Liver (tissue), 9 donors: ENCODE results near the gene HMGN3. TPM values are rescaled to one million over a fixed set of nuclear protein-coding genes. Genes with fewer than 3 reads are reported as not detected.

Source experiments
- DNase-seq: peaks from one replicate; pipeline ENCODE4 v3.0.0-alpha.2; 2017; ENCODE audit warnings: low spot score
- H3K27ac ChIP-seq, 2 donors: one replicate each; pipeline ENCODE4 v1.7.0; 2013; ENCODE audit warnings: inconsistent platforms in 2 of 2, low read length in 2 of 2, control low read depth in 1 of 2, low read depth in 1 of 2, mild to moderate bottlenecking in 1 of 2
- H3K27me3 ChIP-seq, 4 donors: one replicate each; pipeline versions ENCODE4 v1.6.1 to v1.7.0; 2013; ENCODE audit warnings: low read length in 3 of 4, inconsistent platforms in 1 of 4, mild to moderate bottlenecking in 1 of 4, moderate library complexity in 1 of 4; ENCODE audit not compliant: control insufficient read depth in 4 of 4, insufficient read depth in 4 of 4
- H3K36me3 ChIP-seq, 4 donors: one replicate each; pipeline versions ENCODE4 v1.6.1 to v1.7.0; 2013; ENCODE audit warnings: low read length in 3 of 4, mild to moderate bottlenecking in 3 of 4, low read depth in 1 of 4, moderate library complexity in 1 of 4; ENCODE audit not compliant: control insufficient read depth in 4 of 4, insufficient read depth in 3 of 4
- H3K4me1 ChIP-seq, 4 donors: one replicate each; pipeline versions ENCODE4 v1.6.1 to v1.7.0; 2013; ENCODE audit warnings: low read length in 3 of 4, mild to moderate bottlenecking in 3 of 4, moderate library complexity in 1 of 4; ENCODE audit not compliant: control insufficient read depth in 4 of 4, insufficient read depth in 4 of 4
- H3K4me3 ChIP-seq, 3 donors: one replicate each; pipeline versions ENCODE4 v1.6.1 to v1.7.0; 2013; ENCODE audit warnings: low read length in 3 of 3, control low read depth in 1 of 3, low read depth in 1 of 3, mild to moderate bottlenecking in 1 of 3
- H3K9ac ChIP-seq, 2 donors: one replicate each; pipeline ENCODE4 v1.7.0; 2013; ENCODE audit warnings: low read length in 2 of 2, mild to moderate bottlenecking in 2 of 2, moderate library complexity in 2 of 2, control low read depth in 1 of 2, low read depth in 1 of 2
- H3K9me3 ChIP-seq, 4 donors: one replicate each; pipeline versions ENCODE4 v1.6.1 to v1.7.0; 2013; ENCODE audit warnings: low read length in 3 of 4; ENCODE audit not compliant: control insufficient read depth in 4 of 4
- CTCF ChIP-seq: fragments of 150-350 bp; IDR thresholded peaks from 2 replicates; pipeline ENCODE4 v1.5.1; 2017; ENCODE audit warnings: improper control_type of control experiment, low read depth, low read length; ENCODE audit not compliant: missing input control
- EGR1 ChIP-seq, 2 donors: IDR thresholded peaks; 2 replicates each; pipeline ENCODE4 v1.6.1; 2016 to 2018; ENCODE audit warnings: antibody characterized with exemption in 2 of 2, low read depth in 2 of 2
- FOXA1 ChIP-seq: IDR thresholded peaks from 2 replicates; pipeline ENCODE4 v1.6.1; 2016; ENCODE audit warnings: antibody characterized with exemption
- GABPA ChIP-seq, 2 donors: IDR thresholded peaks in 1 of 2; conservative IDR thresholded peaks in 1 of 2; 2 replicates each; pipeline ENCODE4 v1.6.1; 2016; ENCODE audit warnings: antibody characterized with exemption in 2 of 2, mild to moderate bottlenecking in 1 of 2, moderate library complexity in 1 of 2
- HNF4G ChIP-seq: IDR thresholded peaks from 2 replicates; pipeline ENCODE4 v1.6.1; 2016; ENCODE audit warnings: antibody characterized with exemption
- JUND ChIP-seq, 2 donors: IDR thresholded peaks; 2 replicates each; pipeline ENCODE4 v1.6.1; 2016; ENCODE audit warnings: antibody characterized with exemption in 2 of 2
- NR2F2 ChIP-seq: IDR thresholded peaks from 2 replicates; pipeline ENCODE4 v1.6.1; 2016; ENCODE audit warnings: antibody characterized with exemption
- REST ChIP-seq: IDR thresholded peaks from 2 replicates; pipeline ENCODE4 v1.6.1; 2016; ENCODE audit warnings: antibody characterized with exemption, mild to moderate bottlenecking
- SP1 ChIP-seq: IDR thresholded peaks from 2 replicates; pipeline ENCODE4 v1.6.1; 2018; ENCODE audit warnings: antibody characterized with exemption, mild to moderate bottlenecking
- TAF1 ChIP-seq: conservative IDR thresholded peaks from 2 replicates; pipeline ENCODE4 v1.6.1; 2016; ENCODE audit warnings: antibody characterized with exemption, mild to moderate bottlenecking
- YY1 ChIP-seq: IDR thresholded peaks from 2 replicates; pipeline ENCODE4 v1.6.1; 2016; ENCODE audit warnings: antibody characterized with exemption, mild to moderate bottlenecking
- WGBS: extraction: QIAGEN DNeasy Blood & Tissue Kit; methylation state at CpG from one replicate; pipeline ENCODE4 v1.1.7; 2013; 5-methylcytosine and 5-hydroxymethylcytosine counted together
- polyA plus RNA-seq, 2 donors: library from polyadenylated mRNA; stranded (reverse) in 1 of 2; unstranded in 1 of 2; fragments of 200-250 nt in 1 of 2; fragments of >200 nt in 1 of 2; fragmentation: Nextera tagmentation in 1 of 2; extraction: Ambion mirVana in 1 of 2; gene quantifications; one replicate each; pipeline versions ENCODE4 v1.2.1 to v1.2.3, GENCODE V29; 2013 to 2015
- total RNA-seq, 2 donors: library from RNA; depleted of rRNA; stranded (reverse); fragments of >200 nt; gene quantifications; one replicate each; pipeline ENCODE4 v1.2.3, GENCODE V29; 2014
- TF ChIP-seq, protein P1 (sequence below): IDR thresholded peaks from 2 replicates; pipeline ENCODE4 v1.6.1; 2016; ENCODE audit warnings: antibody characterized with exemption
- TF ChIP-seq, protein P2 (sequence below): IDR thresholded peaks from 2 replicates; pipeline ENCODE4 v1.6.1; 2016; ENCODE audit warnings: antibody characterized with exemption
- donor health status: healthy.
- donor health status: healthy.
- donor health status: healthy.
- donor health status: healthy.
- donor health status: healthy.

HMGN3 gene
- total and polyA plus RNA-seq, 4 donors = 26.7 to 112 (median 44.3) TPM

DNA sequence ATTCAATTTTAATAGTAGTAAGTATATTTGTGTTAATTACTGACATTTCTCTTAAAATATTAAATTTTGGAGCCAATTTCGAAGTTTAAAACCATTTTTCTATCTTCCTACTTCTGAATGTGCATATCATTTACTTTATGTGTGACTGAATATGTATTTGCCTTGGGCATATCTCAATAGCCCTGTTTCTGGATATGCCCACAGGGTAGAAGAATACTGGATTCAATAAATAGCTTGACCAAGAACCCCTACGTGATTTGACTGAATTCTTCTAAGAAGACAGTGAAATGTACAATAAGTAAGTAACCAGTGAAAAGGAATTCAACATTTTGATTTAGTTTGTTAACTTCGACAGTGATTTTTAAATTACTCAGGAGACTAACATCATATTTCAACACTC, 7.8 kb downstream of the HMGN3 start:
- H3K4me3 ChIP-seq = no peak overlapping the region
- TF ChIP-seq TAF1 (no peak), NR2F2 (no peak), HNF4G (no peak)
- WGBS = 96% methylated on average over 3 of the region's 3 CpGs
- H3K4me1 ChIP-seq = peaks cover 0 to 3% (median under 1%) of the 10 kb centered on the region in 4 donors
- H3K36me3 ChIP-seq = no peaks in the 10 kb centered on the region
- H3K27ac ChIP-seq = no peak overlapping the region
- no peaks in the 10 kb centered on the region for H3K27me3 ChIP-seq
- DNase-seq = no peak
- H3K9ac ChIP-seq = no peak overlapping the region
- no peaks in the 10 kb centered on the region for H3K9me3 ChIP-seq

DNA sequence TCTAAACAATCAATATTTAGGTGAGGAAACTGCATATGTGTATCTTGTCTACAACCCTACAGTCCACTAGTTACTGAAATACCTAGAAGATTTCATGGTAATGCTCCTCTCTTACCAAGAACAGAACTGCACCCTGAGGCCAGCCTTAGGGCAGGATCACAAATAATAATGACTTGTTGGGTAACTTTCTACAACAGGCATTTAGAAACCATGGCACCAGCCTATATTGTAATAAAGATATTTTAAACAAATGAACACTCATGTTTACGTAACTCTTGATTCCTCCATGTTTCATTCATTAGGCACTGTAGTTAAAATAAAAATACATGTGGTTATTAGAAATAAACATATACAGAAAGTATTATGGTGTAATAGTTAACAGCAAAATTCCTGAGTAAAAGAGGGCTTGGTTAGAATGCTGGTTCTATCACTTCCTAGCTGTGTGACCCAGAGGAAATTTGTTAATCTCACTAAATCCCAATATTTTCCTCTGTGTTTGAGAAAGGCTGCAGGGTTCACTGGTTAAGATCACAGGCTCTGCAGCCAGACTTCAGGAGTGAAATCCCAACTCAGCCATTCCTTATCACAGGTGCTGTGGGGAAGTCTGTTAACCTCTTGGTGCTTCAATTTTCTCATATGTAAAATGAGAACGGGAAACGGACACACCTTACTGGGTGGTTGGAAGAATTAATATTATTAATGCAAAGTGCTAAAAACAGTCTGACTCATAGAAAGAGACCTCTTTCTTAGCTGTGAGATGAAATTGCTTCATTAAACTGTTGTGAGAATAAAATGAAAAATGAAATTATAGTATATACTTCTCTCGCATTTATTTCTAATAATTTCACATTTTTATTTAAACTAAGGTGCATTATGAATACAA, 8.5 kb downstream of the HMGN3 start:
- H3K4me3 ChIP-seq = no peak overlapping the region
- no peaks in the 10 kb centered on the region for H3K36me3 ChIP-seq
- no peaks in the 10 kb centered on the region for H3K27me3 ChIP-seq
- no peak overlapping the region for H3K27ac ChIP-seq
- H3K9ac ChIP-seq = no peak overlapping the region
- TF ChIP-seq CTCF (no peak), TAF1 (no peak), FOXA1 (no peak), HNF4G (no peak), NR2F2 (no peak), REST (no peak), SP1 (no peak), GABPA (IDR thresholded peaks at IDR 0.05 in 1 of 2, conservative IDR thresholded peaks at IDR 0.05 in 1 of 2) (no peak), EGR1 (IDR thresholded peaks at IDR 0.05; ENCODE audit: low read depth in 2 of 2) (no peak), JUND (IDR thresholded peaks at IDR 0.05) (no peak), YY1 (no peak)
- TF ChIP-seq, protein P1, sequence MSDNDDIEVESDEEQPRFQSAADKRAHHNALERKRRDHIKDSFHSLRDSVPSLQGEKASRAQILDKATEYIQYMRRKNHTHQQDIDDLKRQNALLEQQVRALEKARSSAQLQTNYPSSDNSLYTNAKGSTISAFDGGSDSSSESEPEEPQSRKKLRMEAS = no peak
- TF ChIP-seq, protein P2, sequence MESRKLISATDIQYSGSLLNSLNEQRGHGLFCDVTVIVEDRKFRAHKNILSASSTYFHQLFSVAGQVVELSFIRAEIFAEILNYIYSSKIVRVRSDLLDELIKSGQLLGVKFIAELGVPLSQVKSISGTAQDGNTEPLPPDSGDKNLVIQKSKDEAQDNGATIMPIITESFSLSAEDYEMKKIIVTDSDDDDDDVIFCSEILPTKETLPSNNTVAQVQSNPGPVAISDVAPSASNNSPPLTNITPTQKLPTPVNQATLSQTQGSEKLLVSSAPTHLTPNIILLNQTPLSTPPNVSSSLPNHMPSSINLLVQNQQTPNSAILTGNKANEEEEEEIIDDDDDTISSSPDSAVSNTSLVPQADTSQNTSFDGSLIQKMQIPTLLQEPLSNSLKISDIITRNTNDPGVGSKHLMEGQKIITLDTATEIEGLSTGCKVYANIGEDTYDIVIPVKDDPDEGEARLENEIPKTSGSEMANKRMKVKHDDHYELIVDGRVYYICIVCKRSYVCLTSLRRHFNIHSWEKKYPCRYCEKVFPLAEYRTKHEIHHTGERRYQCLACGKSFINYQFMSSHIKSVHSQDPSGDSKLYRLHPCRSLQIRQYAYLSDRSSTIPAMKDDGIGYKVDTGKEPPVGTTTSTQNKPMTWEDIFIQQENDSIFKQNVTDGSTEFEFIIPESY = no peak
- DNase-seq = no peak
- peaks cover 0 to 3% (median under 1%) of the 10 kb centered on the region in 4 donors for H3K4me1 ChIP-seq
- no peaks in the 10 kb centered on the region for H3K9me3 ChIP-seq
- WGBS = 90% methylated on average over 4 of the region's 4 CpGs
